Fibroblast of peridontal ligament (primary cell): ENCODE measurements around the gene RAD9A.

Experiments
- DNase-seq: peaks from one replicate; pipeline ENCODE4 v3.0.0-alpha.2; 2010; ENCODE audit errors: extremely low read depth

The RAD9A gene

DNA sequence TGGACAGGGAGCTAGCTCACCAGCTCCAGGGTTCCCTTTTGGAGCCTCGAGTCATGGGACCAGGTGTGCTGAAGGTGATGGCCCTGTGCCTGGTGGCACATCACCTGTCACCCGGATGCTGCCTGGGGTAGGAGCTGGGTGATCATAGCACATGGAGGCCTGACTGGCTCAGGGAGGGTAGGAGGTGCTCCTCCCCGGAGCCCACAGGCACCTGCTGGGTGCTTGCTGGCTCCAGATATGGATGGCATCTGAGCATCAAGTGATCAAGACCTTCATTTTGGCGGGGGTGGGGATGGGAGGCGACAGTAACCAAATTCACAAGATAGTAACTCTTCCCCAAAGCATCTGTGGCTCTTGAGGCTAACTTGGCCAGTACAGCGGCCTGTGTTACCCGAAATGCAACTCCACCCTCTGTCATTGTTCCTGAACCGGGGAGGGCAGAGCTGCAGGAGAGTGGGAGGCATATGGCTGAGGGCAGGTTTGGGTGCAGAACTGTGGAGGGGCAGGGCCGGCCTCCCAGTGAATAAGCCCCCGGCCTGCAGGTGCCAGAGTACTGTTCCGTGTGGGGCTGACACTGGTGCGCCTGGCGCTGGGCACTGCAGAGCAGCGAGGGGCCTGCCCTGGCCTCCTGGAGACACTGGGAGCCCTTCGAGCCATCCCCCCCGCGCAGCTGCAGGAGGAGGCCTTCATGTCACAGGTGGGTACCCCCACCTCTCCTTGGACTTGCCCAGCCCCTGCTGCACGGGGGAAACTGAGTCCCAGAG, 16.8 kb downstream of the RAD9A start:
- DNase-seq, result no peak

GRCh38 chr11:67409261-67409666, 17.5 kb downstream of the RAD9A start:
- DNase-seq, result no peak

DNA sequence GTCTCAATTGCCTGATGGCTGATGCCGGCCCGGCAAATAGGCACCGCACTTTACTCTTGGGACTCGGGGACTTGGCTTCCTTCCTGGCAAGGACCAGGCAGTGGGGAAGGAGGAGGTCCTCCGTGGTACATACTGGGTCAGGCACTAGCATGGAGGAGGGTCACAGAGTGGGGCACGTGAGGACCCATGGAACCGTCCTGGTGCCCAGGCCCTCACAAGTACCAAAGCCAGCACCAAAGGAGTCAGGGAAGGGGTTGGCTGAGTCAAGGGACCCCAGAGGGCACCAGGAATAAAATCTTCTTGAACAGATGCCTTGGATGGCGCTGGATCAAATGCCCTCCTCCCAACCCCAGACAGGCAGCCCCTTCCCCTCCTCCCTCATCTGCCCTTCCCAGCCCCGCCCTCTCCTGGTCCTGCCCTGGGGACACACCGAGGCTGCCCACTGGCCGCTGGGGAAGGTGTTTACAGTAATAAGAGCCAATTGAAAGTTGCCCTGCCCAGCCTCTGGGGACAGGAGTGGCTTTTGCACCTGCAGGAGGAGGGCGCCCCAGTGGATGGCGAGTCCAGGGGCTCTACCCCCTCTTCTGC, 18.1 kb downstream of the RAD9A start:
- DNase-seq, result no peak

DNA sequence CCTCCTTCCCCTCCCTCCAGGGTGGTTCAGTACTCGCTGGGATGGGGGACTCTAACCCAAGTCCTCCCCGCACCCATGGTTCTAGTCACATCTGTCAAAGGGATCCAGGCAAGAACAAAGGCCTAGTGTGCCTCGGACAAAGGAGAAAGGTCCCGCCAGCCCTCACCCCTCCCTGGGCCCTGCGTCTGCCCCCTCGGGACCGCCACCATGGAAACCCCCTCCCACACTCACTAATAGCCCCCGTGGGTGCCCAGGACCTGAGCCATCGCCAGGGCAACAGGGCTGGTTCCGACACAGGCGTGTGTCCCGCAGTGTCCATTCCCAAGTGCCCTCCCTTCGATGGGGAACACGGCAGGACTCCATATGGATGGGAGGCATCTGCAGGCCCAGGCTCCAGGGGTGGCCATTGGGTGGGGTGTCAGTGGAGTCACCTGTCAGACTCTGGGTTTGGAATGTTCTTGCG, 18.6 kb downstream of the RAD9A start:
- DNase-seq, result no peak

DNA sequence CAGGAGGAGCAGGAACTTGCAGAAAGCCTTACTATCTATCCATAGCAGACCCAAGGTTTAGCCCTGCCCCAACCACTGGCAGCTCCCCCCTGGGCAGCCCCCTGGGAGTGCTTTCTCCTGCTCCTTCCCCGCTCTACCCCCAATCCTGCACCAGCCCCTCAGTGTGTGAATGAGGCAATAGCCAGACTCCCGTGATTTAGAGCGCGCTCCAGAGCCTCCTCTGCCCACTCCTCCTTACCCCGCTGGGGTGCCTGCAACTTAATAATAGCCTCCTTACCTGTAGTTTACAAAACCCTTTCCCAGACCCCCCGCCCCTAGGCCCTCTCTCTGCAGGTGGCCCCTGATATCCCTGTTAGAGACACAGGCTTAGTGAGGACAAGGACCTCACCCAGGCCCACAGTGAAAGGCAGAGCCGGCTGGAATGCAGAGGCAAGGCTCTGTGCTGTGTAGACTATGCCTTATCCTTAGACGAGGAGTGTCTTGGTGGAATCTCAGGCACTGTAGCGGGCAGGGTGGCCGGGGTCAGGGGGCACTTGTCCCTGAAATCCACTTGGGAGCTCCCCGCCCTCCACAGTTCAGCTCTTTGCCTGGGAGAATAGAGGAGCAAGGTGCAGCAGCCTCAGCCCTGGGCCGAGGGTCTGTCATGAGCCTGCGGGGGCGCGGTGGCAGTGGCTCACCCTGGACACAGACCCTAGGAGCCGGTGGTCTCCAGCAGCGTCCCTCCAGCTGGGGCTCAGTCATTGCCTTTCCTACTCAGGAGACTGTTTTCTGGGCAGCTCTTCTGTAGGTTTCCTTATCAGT, 19.4 kb downstream of the RAD9A start:
- no peak for DNase-seq

DNA sequence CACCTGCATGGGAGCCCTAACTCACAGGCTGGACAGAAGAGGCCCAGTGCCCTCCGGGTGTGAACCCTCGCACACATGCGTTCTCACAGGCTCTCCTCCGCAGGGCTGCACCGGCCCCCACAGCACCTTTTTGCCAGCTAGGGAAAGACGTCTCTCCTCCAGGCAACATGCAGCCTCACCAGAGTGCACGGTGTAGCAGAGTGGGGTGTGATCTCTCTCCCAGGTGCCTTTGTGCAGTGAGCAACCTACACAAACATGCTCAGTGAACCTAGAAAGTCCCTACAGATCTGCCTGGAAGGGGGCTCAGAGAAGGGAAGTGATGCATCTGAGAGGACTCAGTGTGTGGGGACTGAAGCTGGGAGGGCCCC, 20.0 kb downstream of the RAD9A start:
- no peak for DNase-seq

- no peak for DNase-seq
Measured at GRCh38 chr11:67412495-67413179, 20.9 kb downstream of the RAD9A start.

DNA sequence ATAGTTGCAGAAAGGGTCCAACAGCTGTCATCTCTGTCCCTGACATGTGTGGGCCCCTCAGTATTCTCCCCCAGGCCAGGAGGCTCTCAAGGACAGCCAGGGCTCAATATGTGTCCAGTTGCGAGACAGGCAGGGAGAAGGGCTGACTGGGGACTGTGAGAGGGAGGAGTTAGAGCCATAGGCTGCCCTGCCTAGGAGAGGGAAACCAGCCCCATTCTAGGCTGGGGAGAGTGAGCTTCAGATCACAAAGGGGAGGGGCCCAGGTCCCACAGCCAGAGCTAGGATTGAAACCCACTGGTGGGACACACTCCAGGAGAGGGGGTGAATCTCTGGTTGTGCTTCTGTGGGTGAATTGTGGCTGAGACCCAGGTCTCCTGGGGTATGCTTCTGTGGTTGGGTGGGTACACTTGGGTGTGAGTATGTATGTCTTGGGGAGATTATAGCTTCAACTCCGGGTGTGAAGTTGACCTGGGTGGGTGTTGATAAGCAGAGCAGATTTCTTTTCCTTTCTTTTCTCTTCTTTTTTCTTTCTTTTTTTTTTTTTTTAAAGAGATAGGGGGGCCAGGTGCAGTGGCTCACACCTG, 21.6 kb downstream of the RAD9A start:
- no peak for DNase-seq

- DNase-seq, result no peak
Measured at GRCh38 chr11:67415501-67416304, 23.9 kb downstream of the RAD9A start, which contains the start of gene CARNS1. CARNS1 (plus strand) TSS chr11:67415678; CDS start chr11:67416200, 522 bp downstream.

DNA sequence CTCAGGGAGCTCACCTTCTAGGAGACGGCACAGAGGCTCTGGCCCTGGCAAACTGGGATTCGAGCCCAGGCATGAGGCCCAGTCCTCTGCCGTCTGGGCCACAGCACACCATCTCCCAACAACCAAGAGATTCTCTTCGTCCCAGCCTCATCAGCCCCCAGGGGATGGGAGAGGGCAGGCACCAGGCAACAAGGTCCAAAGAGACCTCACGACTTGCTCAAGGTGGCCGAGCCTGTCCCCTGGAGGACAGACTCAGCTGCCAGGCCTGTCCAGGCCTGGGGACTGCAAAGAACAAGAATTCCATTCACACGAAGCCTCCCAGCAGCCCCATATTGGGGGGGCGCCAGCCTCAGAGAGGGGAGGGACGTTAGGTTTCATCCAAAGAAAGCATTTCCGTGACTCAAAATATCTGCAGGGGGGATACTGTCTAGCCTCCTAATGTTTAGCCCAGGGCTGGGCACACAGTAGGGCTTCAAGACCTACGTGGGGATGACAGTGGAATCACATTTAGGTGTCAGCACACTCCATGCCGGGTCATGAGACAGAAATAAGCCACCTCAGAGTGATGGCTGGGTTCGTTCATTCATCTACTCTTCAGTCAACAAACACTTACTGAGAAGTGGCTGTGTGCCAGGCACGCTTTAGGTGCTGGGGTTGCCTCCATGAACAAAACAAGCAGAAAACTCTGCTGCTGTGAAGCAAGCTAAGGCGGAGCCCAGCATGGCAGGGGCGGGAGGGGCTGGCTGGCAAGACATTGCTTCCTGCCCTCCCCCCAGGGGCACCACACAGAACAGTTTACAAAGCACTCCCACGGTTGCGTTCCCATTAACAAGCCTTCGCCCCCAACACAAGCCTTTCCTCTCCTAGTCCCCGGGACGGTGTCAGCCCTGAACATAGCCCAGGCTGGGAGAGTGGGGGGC, 24.9 kb downstream of the RAD9A start:
- DNase-seq, result peak; percentile 20

GRCh38 chr11:67417425-67417824, 25.6 kb downstream of the RAD9A start:
- DNase-seq, result no peak

DNA sequence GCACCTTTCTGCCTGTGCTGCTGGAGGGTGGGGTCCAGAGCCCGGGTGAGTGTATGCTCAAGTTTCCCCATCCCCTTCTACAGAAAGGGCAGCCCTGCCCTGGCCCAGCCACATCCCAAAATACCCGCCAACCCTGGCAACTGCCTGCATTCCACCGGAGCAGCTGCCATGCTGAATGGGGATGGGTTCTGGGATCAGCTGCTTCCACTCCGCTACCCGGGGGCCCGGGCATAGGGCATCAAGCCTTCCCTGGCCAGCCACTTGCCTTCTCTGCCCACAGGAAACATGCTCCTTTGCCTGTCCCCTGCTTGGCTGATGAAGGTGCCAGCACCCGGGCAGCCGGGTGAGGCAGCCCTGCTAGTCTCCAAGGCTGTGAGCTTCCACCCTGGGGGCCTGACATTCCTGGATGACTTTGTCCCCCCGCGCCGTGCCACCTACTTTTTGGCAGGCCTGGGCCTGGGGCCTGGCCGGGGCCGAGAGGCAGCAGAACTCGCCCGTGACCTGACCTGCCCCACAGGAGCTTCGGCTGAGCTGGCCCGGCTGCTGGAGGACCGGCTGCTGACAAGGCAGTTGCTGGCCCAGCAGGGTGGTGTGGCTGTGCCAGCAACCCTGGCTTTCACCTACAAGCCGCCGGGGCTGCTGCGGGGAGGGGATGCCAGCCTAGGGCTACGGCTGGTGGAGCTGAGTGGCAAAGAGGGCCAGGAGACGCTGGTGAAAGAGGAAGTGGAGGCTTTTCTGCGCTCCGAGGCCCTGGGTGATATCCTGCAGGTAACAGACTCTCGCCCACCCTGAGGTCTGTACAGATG, 26.9 kb downstream of the RAD9A start:
- no peak for DNase-seq

DNA sequence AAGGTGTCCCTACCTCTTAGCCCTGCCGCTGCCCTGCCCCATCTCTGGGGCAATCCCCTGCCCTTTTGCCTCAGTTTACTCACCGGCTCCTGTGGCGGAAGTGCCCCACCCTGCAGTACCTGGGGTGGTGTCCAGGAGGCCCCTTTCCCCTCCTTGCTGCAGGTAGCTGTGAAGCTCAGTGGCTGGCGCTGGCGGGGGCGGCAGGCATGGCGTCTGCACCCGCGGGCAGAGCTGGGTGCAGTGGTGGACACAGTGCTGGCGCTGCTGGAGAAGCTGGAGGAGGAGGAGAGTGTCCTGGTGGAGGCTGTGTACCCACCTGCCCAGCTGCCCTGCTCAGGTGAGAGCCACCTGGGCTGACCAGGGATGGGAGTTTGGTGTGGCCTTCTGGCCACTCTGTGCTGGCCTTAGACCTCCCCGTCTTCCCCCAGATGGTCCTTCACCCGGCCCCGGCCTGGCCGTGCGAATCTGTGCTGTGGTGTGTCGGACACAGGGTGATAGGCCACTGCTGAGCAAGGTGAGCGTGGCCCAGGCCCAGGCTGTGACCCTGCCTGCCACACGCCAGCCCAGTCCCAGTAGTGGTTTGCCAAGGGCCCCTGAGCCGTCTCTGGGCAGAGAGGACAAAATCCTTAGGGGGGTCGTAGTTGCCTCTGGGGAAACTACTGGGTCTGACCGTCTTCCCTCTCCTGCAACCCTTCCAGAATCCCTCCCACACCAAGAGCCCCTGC, 27.7 kb downstream of the RAD9A start:
- no peak for DNase-seq

DNA sequence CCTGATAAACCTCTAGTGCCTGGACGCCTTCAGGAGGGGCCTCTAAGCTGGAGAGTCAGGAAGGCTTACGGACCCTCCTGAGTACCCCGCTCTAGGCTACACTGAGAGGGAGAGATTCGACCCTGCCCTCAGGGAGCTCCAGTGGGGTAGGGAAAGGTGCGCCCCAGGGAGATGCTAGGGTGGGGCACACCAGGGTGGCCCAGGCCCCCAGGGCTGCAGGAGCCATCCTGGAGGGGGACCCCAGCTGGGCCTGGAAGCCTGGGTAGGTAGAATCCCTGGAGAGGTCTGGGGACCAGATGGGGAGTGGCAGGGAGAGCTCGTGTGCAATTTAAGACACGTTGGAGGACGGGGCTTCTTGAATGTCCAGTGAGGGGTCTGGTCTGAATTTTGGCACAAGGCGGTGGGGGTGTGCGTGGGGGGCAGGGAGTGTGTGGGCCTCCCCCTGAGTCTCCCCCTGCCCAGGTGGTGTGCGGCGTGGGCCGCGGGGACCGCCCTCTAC, 28.4 kb downstream of the RAD9A start:
- DNase-seq, result no peak

DNA sequence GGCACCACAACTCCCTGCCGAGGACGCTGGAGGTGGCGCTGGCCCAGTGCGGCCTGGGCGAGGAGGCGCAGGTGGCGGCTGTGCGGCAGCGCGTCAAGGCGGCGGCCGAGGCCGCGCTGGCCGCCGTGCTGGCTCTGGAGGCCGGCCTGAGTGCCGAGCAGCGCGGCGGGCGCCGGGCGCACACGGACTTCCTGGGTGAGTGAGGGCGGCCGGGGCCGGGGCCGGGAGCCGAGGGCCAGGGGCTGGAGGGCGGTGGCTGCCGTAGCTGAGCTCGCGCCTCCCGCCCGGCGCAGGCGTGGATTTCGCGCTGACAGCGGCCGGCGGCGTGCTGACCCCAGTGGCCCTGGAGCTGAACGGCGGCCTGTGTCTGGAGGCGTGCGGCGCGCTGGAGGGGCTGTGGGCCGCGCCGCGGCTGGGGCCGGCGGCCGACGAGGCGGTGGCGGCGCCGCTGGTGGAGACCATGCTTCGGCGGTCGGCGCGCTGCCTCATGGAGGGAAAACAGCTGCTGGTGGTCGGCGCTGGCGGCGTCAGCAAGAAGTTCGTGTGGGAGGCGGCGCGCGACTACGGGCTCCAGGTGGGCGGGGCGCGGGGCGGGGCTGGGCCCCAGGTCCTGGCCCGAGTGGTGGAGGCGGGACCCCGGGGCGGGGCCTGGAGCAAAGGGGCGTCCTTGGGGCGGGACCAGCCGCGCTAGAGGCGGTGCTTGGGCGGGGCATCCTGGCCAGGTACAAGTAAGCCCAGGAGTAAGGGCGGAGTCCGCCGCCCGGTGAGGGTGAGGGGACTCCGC, 29.1 kb downstream of the RAD9A start:
- peak; percentile 67 for DNase-seq

DNA sequence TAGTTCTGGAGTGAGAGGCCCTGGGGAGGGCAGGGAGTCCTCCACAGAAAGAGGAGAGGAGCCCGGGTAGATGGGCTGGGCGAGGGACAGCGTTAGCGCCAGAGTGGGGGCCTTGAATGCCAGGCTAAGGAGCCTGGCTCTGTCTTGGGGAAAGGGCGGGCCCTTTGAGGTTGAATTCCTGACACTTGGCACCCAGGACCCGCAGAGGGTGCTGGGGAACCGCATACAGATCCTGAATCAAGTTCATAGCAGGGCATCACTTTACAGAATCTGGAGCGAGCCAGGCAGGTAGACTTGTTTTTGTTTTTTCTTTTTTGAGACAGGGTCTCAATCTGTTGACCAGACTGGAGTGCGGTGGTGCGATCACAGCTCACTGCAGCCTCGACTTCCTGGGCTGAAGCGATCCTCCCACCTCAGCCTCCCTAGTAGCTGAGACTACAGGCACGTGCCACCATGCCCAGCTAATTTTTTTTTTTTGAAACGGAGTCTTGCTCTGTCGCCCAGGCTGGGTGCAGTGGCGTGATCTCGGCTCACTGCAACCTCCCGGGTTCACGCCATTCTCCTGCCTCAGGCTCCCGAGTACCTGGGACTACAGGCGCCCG, 29.7 kb downstream of the RAD9A start:
- DNase-seq, result no peak

DNA sequence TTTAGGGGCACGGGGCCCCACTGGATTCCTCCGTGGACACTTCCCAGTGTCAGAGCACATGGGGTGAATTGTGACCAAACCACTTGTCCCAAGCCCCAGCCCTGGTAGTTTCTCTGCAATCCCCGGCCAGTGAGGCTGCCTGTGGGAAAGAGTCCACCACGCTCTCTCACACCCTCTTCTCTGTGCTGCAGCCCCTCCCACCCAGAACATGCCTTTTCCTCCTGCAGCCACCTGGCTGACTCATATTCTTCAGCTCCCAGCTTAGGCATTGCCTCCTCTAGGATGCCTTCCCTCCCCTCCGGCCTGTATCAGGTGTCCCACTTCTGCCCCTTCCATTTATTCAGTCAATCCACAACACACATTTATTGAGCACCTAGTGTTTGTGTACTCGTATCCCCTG, 31.1 kb downstream of the RAD9A start:
- DNase-seq, result no peak
